Esophagus squamous epithelium (tissue), 5 donors: ENCODE results near the gene BCAR3. TPM values are rescaled to one million over a fixed set of nuclear protein-coding genes. Genes with fewer than 3 reads are reported as not detected.

Experiments
- DNase-seq: peaks from one replicate; lab custom pipeline; 2025; lab: John Stamatoyannopoulos, UW
- H3K27ac ChIP-seq, 4 donors: fragments of 200-600 bp; sonication (generic); one replicate each; pipeline ENCODE4 v1.5.1; 2016 to 2019; ENCODE audit warnings: mild to moderate bottlenecking in 1 of 4
- H3K27me3 ChIP-seq, 4 donors: fragments of 200-600 bp; sonication (generic); 1 replicate in 3 of 4; 2 replicates in 1 of 4; pipeline versions ENCODE4 v1.5.1 to v1.6.0; 2017 to 2021; ENCODE audit warnings: antibody characterized with exemption in 1 of 4
- H3K36me3 ChIP-seq, 3 donors: fragments of 200-600 bp; sonication (generic); one replicate each; pipeline ENCODE4 v1.5.1; 2016 to 2019
- H3K4me1 ChIP-seq, 3 donors: fragments of 200-600 bp; sonication (generic); one replicate each; pipeline ENCODE4 v1.5.1; 2017 to 2019
- H3K4me3 ChIP-seq, 4 donors: fragments of 200-600 bp; sonication (generic); 1 replicate in 3 of 4; 2 replicates in 1 of 4; pipeline ENCODE4 v1.5.1; 2016 to 2019; ENCODE audit warnings: mild to moderate bottlenecking in 2 of 4, moderate library complexity in 1 of 4
- H3K9me3 ChIP-seq, 3 donors: fragments of 200-600 bp; sonication (generic); one replicate each; pipeline ENCODE4 v1.5.1; 2016 to 2019
- CTCF ChIP-seq, 6 experiments: fragments of 450-650 bp in 4 of 6; fragments of 200-600 bp in 2 of 6; sonication (generic) in 2 of 6; IDR thresholded peaks; one replicate each; pipeline ENCODE4 v1.5.1; 2016 to 2019; ENCODE audit warnings: antibody characterized with exemption in 6 of 6, mild to moderate bottlenecking in 4 of 6, moderate library complexity in 4 of 6
- POLR2A ChIP-seq, 4 donors: fragments of 450-650 bp; IDR thresholded peaks; one replicate each; pipeline ENCODE4 v1.6.1; 2017; ENCODE audit warnings: antibody characterized with exemption in 4 of 4, mild to moderate bottlenecking in 4 of 4, moderate library complexity in 3 of 4
- WGBS, 2 donors: methylation state at CpG; one replicate each; pipeline ENCODE4 v1.1.5; 2018; 5-methylcytosine and 5-hydroxymethylcytosine counted together
- intact Hi-C: fragments of 100-400 bp; cut with DNase I; formaldehyde crosslinking; loops from one replicate; pipeline ENCODE4 v1.15.0; 2022
- total RNA-seq, 4 donors: library from RNA; depleted of rRNA; stranded (reverse); fragments of >200 nt; gene quantifications; one replicate each; pipeline ENCODE4 v1.1.0, GENCODE V29; 2016
- donor health status: DM: yes; HTN: yes; CAD: no.

Gene BCAR3
- total RNA-seq, 4 donors from 2014 or later: 6.9 to 17.5 (median 9.4) TPM

- TF ChIP-seq CTCF (IDR thresholded peaks at IDR 0.05) (no peak), POLR2A (IDR thresholded peaks at IDR 0.05) (no peak)
- intact Hi-C loops: no loop called here
- no peak overlapping the region for H3K27ac ChIP-seq
- H3K9me3 ChIP-seq: no peaks in the 10 kb centered on the region
- no peak overlapping the region for H3K4me3 ChIP-seq
- H3K4me1 ChIP-seq: no peaks in the 10 kb centered on the region
- DNase-seq: no peak
- peaks cover 0 to 11% (median 0%) of the 10 kb centered on the region in 3 donors for H3K36me3 ChIP-seq
- H3K27me3 ChIP-seq: no peaks in the 10 kb centered on the region
These were observed 148.0 kb downstream of the BCAR3 start for GRCh38 chr1:93533677-93534076.

- Histone ChIP-seq H3K27ac (no peak overlapping the region), H3K36me3 (peaks cover 0 to 11% (median 0%) of the 10 kb centered on the region in 3 donors), H3K4me3 (no peak overlapping the region), H3K9me3 (no peaks in the 10 kb centered on the region), H3K27me3 (no peaks in the 10 kb centered on the region), H3K4me1 (no peaks in the 10 kb centered on the region)
- TF ChIP-seq POLR2A (IDR thresholded peaks at IDR 0.05): no peak
- TF ChIP-seq CTCF (IDR thresholded peaks at IDR 0.05): no peak
- 91 to 97% methylated on average over 3 of the region's 3 CpGs for WGBS, 2 donors
- intact Hi-C loops: no loop called here
- DNase-seq: no peak
These were observed 148.8 kb downstream of the BCAR3 start for GRCh38 chr1:93532780-93533378.

- no peaks in the 10 kb centered on the region for H3K9me3 ChIP-seq
- intact Hi-C loops: no loop called here
- TF ChIP-seq POLR2A (IDR thresholded peaks at IDR 0.05) (no peak), CTCF (IDR thresholded peaks at IDR 0.05) (no peak)
- H3K27me3 ChIP-seq: no peaks in the 10 kb centered on the region
- peaks cover 0 to 11% (median 0%) of the 10 kb centered on the region in 3 donors for H3K36me3 ChIP-seq
- DNase-seq: no peak
- no peak overlapping the region for H3K4me3 ChIP-seq
- 60 to 69% methylated on average over 2 of the region's 2 CpGs for WGBS, 2 donors
- no peak overlapping the region for H3K27ac ChIP-seq
- H3K4me1 ChIP-seq: no peaks in the 10 kb centered on the region
These were observed 150.4 kb downstream of the BCAR3 start for GRCh38 chr1:93531193-93531592.

- intact Hi-C loops: no loop called here
- peaks cover 0 to 11% (median 0%) of the 10 kb centered on the region in 3 donors for H3K36me3 ChIP-seq
- no peak overlapping the region for H3K27ac ChIP-seq
- H3K4me3 ChIP-seq: no peak overlapping the region
- no peaks in the 10 kb centered on the region for H3K9me3 ChIP-seq
- peaks cover 0 to 6% (median 0%) of the 10 kb centered on the region in 3 donors for H3K4me1 ChIP-seq
- DNase-seq: no peak
- H3K27me3 ChIP-seq: no peaks in the 10 kb centered on the region
- TF ChIP-seq CTCF (IDR thresholded peaks at IDR 0.05): no peak
- 44 to 71% methylated on average over 1 of the region's 1 CpG for WGBS, 2 donors
These were observed 153.2 kb downstream of the BCAR3 start for GRCh38 chr1:93528412-93528811.

GRCh38 chr1:93526431-93526830, 155.2 kb downstream of the BCAR3 start:
- DNase-seq: no peak
- TF ChIP-seq CTCF (IDR thresholded peaks at IDR 0.05) (no peak), POLR2A (IDR thresholded peaks at IDR 0.05) (no peak)
- H3K4me1 ChIP-seq: peaks cover 0 to 6% (median 0%) of the 10 kb centered on the region in 3 donors
- intact Hi-C loops: no loop called here
- peaks cover 0 to 6% (median 0%) of the 10 kb centered on the region in 3 donors for H3K36me3 ChIP-seq
- H3K27ac ChIP-seq: no peak overlapping the region
- no peaks in the 10 kb centered on the region for H3K9me3 ChIP-seq
- 87 to 93% methylated on average over 2 of the region's 2 CpGs for WGBS, 2 donors
- no peaks in the 10 kb centered on the region for H3K27me3 ChIP-seq
- no peak overlapping the region for H3K4me3 ChIP-seq
